Stomach (tissue), 4 donors: Measurements from ENCODE around the gene TRAF4.

Experiments
- CTCF ChIP-seq, 7 experiments: fragments of 450-650 bp in 4 of 7; fragments of 200-600 bp in 3 of 7; sonication (generic) in 3 of 7; IDR thresholded peaks; one replicate each; pipeline ENCODE4 v1.5.1; 2016 to 2019; ENCODE audit warnings: antibody characterized with exemption in 7 of 7, control low read depth in 2 of 7, mild to moderate bottlenecking in 1 of 7
- EP300 ChIP-seq: sonication (generic); formaldehyde crosslinking; IDR thresholded peaks from one replicate; pipeline ENCODE4 v1.6.1; 2017; ENCODE audit warnings: antibody characterized with exemption
- POLR2A ChIP-seq, 4 donors: fragments of 450-650 bp; IDR thresholded peaks; one replicate each; pipeline ENCODE4 v1.6.1; 2016; ENCODE audit warnings: antibody characterized with exemption in 4 of 4, control low read depth in 2 of 4, mild to moderate bottlenecking in 1 of 4, moderate library complexity in 1 of 4
- POLR2AphosphoS5 ChIP-seq, 3 donors: sonication (generic); formaldehyde crosslinking; IDR thresholded peaks; one replicate each; pipeline ENCODE4 v1.6.1; 2016; ENCODE audit warnings: antibody characterized with exemption in 3 of 3

GRCh38 chr17:28765038-28765437, 21.2 kb downstream of the TRAF4 start:
- TF ChIP-seq CTCF (IDR thresholded peaks at IDR 0.05) (no peak), POLR2A (IDR thresholded peaks at IDR 0.05) (no peak), EP300 (no peak), POLR2AphosphoS5 (IDR thresholded peaks at IDR 0.05) (no peak)
